ENCODE data around the gene GRAP. TPM values are rescaled to one million over a fixed set of nuclear protein-coding genes. Genes with fewer than 3 reads are reported as not detected.
"Not testable (repeated sequence)": the region's sequence is repeated elsewhere in the genome, so short reads cannot be mapped to it uniquely, and the experiment has no call there.

GRAP gene
- total RNA-seq, 4 donors from 2014 or later: 1.1 to 3.1 (median 1.9) TPM

DNA sequence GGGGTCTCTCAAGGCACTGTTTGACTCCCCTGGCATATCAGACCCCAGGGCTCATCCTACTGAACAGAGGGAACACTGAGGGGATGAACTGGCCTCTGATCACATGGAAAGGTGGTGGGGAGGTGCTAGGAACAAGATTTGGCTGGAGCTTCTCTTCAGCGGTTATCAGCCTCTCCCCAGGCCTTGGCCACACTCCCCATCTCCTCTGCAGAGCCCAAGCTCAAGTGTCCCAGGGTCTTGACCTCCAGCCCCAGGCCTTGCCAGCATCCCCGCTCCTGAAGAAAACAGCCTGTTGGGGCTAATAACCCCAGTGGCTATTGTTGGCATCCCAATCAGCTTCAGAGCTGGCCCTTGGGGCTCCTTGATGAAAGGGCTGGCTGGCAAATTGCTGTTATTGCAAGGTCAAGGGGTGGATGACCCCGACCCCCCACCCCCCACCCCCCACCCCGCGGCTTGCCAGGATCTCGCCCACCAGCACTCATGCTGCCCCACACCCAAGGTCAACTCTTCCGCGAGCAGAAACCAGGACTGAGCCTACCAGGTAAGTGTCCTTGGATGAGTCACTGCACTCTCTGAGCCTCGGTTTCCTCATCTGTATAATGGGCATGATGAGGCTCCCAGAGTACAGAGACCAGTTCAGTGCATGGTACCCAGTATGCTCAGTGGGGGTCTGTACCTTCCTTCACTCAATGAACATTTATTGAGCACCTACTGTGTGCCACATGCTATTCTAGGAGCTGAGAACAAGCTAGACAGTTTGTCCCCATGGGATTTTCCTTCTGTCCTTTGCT is 23.4 kb downstream of the GRAP start:
- H3K4me3 ChIP-seq: no peak overlapping the region
- H3K27me3 ChIP-seq: no peaks in the 10 kb centered on the region
- no peak overlapping the region for H3K27ac ChIP-seq
- H3K9me3 ChIP-seq: no peaks in the 10 kb centered on the region
- no peaks in the 10 kb centered on the region for H3K36me3 ChIP-seq
- WGBS: 40% methylated on average over 1 of the region's 9 CpGs
- no peak for DNase-seq (ENCODE audit: low spot score in 2 of 2)
- no peak for TF ChIP-seq EP300 (IDR thresholded peaks at IDR 0.05)
- TF ChIP-seq POLR2A (IDR thresholded peaks at IDR 0.05): no peak
- no peak for TF ChIP-seq POLR2AphosphoS5 (IDR thresholded peaks at IDR 0.05)
- TF ChIP-seq, protein P1, sequence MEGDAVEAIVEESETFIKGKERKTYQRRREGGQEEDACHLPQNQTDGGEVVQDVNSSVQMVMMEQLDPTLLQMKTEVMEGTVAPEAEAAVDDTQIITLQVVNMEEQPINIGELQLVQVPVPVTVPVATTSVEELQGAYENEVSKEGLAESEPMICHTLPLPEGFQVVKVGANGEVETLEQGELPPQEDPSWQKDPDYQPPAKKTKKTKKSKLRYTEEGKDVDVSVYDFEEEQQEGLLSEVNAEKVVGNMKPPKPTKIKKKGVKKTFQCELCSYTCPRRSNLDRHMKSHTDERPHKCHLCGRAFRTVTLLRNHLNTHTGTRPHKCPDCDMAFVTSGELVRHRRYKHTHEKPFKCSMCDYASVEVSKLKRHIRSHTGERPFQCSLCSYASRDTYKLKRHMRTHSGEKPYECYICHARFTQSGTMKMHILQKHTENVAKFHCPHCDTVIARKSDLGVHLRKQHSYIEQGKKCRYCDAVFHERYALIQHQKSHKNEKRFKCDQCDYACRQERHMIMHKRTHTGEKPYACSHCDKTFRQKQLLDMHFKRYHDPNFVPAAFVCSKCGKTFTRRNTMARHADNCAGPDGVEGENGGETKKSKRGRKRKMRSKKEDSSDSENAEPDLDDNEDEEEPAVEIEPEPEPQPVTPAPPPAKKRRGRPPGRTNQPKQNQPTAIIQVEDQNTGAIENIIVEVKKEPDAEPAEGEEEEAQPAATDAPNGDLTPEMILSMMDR (IDR thresholded peaks at IDR 0.05): no peak
- H3K4me1 ChIP-seq: peaks cover 2% of the 10 kb centered on the region

DNA sequence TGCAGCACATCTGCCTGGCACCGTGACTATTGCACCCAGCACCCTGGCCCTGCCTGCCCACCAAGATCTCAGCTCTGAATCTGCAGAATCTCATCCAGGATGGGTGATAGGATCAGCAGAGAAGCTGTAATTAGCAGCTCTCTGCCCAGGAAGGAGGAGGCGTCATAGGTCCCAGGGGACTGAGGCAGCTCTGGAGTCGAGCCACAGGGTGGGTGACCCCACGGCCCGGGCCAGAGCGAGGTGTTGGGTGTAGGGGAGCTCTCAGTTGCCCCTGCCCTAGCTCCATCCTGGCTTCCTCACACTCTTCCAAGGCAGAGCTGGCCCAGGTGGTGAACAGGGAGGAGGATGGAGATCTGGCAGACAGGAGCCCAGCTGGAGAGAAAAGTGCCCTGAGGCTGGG is 24.0 kb downstream of the GRAP start:
- no peak overlapping the region for H3K27ac ChIP-seq
- H3K9me3 ChIP-seq: no peaks in the 10 kb centered on the region
- H3K27me3 ChIP-seq: peaks cover 5% of the 10 kb centered on the region
- H3K4me1 ChIP-seq: peaks cover 8% of the 10 kb centered on the region
- no peaks in the 10 kb centered on the region for H3K36me3 ChIP-seq
- WGBS: no CpG with 5 or more reads among the region's 6 CpGs
- DNase-seq (ENCODE audit: low spot score in 2 of 2): no peak
- no peak overlapping the region for H3K4me3 ChIP-seq
- no peak for TF ChIP-seq POLR2A (IDR thresholded peaks at IDR 0.05)
- no peak for TF ChIP-seq EP300 (IDR thresholded peaks at IDR 0.05)

DNA sequence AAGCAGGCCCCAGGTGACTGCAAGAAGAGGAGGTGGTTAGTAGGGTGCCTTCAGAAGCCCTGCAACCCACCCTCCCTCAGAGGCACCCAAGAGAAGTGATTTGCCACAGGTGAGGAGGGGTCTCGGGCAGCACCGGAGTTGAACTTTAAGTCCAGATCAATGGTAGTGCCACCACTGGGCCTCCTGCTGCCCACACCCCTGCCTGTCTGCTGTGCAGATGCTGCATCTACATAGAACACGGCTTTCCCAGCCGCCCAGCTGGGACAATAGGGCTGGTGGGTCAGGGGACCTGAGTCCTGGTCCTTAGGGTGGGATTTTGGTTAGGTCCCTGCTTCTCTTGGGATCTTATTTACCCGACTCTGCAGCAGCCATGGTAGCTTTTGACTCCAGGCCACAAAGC is 24.6 kb downstream of the GRAP start:
- Histone ChIP-seq H3K9me3 (no peaks in the 10 kb centered on the region), H3K27ac (no peak overlapping the region), H3K4me1 (peaks cover 14% of the 10 kb centered on the region), H3K27me3 (peaks cover 5% of the 10 kb centered on the region), H3K36me3 (no peaks in the 10 kb centered on the region), H3K4me3 (no peak overlapping the region)
- DNase-seq (ENCODE audit: low spot score in 2 of 2): no peak
- 100% methylated on average over 3 of the region's 5 CpGs for WGBS
- TF ChIP-seq POLR2A (IDR thresholded peaks at IDR 0.05): no peak
- TF ChIP-seq, protein P1 (IDR thresholded peaks at IDR 0.05): no peak
- TF ChIP-seq EP300 (IDR thresholded peaks at IDR 0.05): no peak
- no peak for TF ChIP-seq POLR2AphosphoS5 (IDR thresholded peaks at IDR 0.05)

DNA sequence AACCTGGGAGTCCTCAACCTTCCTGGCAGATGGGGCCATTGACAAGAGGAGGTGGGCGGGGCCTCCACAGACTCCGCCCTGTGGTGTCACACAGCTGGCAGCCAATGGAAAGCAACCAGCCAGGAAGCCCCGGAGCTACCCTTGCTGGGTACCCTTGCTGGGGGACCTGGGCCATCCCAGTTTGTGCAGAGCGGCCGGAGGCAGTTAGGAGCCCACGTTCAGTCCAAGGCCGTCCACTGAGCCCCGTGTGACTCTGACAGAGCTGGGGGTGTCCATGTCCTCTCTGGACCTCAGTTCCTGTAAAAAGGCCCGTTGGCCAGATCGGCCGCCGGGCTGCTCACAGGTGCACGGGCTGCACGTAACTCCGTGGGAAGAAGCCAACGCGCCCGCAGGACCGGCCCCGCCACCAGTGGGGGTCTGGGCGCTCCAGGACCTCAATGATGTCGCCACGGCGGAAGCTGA is 25.1 kb downstream of the GRAP start:
- Histone ChIP-seq H3K9me3 (no peaks in the 10 kb centered on the region), H3K27me3 (peaks cover 5% of the 10 kb centered on the region), H3K4me1 (peaks cover 19% of the 10 kb centered on the region), H3K4me3 (no peak overlapping the region), H3K36me3 (no peaks in the 10 kb centered on the region), H3K27ac (no peak overlapping the region)
- 89% methylated on average over 3 of the region's 24 CpGs for WGBS
- no peak for DNase-seq (ENCODE audit: low spot score in 2 of 2)
- TF ChIP-seq, protein P1 (IDR thresholded peaks at IDR 0.05): no peak
- no peak for TF ChIP-seq POLR2AphosphoS5 (IDR thresholded peaks at IDR 0.05)
- no peak for TF ChIP-seq POLR2A (IDR thresholded peaks at IDR 0.05)
- TF ChIP-seq EP300 (IDR thresholded peaks at IDR 0.05): no peak

DNA sequence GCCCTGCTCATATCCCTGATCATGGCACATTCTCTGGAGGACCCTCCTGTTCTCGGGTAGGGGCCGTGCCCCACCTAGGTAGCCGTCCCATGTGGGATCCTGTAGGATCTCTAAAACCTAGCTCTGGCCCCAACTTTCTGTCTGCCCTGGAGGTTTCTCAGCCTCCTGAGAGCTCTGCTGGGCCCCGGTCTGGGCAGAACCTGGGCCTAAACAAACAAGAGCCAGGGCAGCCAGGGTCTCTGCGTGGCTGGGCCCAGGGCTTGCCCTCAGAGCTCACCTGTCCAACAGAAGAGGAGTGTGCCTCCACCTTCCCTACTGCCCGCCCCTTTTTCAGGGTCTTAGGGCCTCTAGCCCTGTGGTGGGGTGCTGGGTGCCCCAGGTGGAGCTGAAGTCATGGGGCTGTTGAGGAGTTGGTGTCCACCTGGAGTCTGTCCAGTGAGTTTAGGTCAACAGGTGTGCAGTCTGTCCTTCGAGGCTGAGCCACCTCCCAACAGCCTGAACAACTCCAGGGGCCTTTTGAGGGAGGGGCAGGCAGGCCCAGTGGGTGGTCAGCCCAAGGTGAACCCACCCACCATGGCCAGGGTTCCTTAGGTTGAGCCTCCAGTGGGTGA is 25.6 kb downstream of the GRAP start:
- H3K27me3 ChIP-seq; H3K4me3 ChIP-seq; DNase-seq (ENCODE audit: low spot score in 2 of 2); H3K9me3 ChIP-seq; H3K27ac ChIP-seq; H3K36me3 ChIP-seq: not testable (repeated sequence)
- 92% methylated on average over 6 of the region's 7 CpGs for WGBS
- H3K4me1 ChIP-seq: peaks cover 24% of the 10 kb centered on the region

DNA sequence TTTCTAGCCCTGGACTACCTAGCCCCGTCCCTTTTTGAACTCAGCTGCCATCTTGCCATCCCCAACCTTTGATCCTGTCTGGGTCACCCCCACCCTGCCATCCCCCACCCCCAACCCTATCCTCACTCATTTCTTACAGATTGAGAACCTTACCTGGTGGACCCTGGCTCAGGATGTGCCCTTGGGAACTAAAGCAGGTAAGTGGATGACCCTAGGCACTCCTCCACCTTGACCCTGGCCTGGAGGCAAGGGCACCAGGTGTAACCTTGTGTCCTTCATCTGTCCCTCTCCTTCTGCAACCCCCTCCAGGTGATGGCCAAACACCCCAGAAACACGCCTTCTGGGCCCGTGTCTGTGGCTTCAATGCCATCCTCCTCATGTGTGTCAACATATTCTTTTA is 26.7 kb downstream of the GRAP start:
- Histone ChIP-seq H3K4me1 (peaks cover 29% of the 10 kb centered on the region), H3K27ac (no peak overlapping the region), H3K4me3 (no peak overlapping the region), H3K27me3 (peaks cover 5% of the 10 kb centered on the region), H3K36me3 (no peaks in the 10 kb centered on the region), H3K9me3 (no peaks in the 10 kb centered on the region)
- 92% methylated on average over 3 of the region's 3 CpGs for WGBS
- no peak for DNase-seq (ENCODE audit: low spot score in 2 of 2)
- TF ChIP-seq POLR2A (IDR thresholded peaks at IDR 0.05): no peak
- no peak for TF ChIP-seq POLR2AphosphoS5 (IDR thresholded peaks at IDR 0.05)
- TF ChIP-seq, protein P1 (IDR thresholded peaks at IDR 0.05): no peak
- no peak for TF ChIP-seq EP300 (IDR thresholded peaks at IDR 0.05)
